Measurements from ENCODE around the gene TOLLIP. TPM values are rescaled to one million over a fixed set of nuclear protein-coding genes. Genes with fewer than 3 reads are reported as not detected.

Gene TOLLIP
- total and polyA plus RNA-seq, 2 of the 4 experiments (the other 2 are of a cell fraction): 19.7 to 42.9 TPM

DNA sequence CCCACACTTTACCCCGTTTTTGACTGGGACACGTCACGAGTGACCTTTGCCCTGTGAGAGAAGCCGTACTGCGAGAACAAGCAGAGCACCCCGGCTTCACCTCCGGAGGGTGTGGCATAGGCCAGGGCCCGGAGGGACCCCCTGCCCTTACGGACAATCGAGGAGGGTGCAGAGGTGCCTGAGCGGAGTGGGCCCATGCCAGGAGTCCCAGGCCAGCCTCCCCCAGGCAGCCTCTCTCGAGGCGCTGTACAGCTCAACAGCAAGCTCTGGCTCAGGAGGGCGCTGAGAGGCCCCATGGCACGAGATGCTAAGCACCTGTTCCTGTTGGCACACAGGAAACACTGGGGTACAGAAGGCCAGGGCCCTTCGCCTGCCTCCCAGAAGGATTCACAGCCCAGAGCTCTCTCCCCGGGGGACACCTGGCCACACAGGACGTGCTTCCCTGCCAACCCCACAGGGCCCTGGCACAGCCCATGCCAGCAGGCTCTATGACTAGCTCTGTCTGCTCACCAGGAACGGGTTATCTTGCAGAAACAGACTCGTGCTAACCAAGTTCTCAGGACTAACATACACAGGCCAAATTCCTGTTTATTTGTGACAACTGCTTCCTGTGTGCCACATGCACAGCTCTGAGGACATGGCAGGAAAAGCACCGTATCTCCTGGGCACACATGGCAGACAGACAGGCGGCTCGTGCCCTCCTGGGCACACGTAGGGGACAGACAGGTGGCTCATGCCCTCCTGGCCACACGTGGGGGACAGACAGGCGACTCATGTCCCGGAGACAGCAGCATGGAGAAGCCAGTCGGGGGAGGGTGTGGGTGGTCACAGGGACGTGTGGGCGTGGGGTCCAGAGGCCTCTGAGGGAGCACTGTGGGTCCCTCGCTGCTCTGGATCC is 11.6 kb downstream of the TOLLIP start:
- H3K4me3 ChIP-seq (ENCODE audit: insufficient read depth, low read depth, low read length): no peak overlapping the region
- no peak overlapping the region for H3K9ac ChIP-seq (ENCODE audit: low read depth, low read length)
- DNase-seq: no peak
- H2AFZ ChIP-seq (replicated peaks; ENCODE audit: low read length, poor library complexity): no peak overlapping the region
- peaks cover 6% of the 10 kb centered on the region for H3K4me1 ChIP-seq (ENCODE audit: control insufficient read depth, insufficient read depth, low read length)
- H3K9me3 ChIP-seq (ENCODE audit: control insufficient read depth, insufficient read depth, low read length): no peaks in the 10 kb centered on the region
- POLR2A ChIA-PET (ENCODE audit: unreplicated experiment): no interaction called here
- H3K4me2 ChIP-seq (ENCODE audit: low read depth, low read length): no peak overlapping the region
- H2BK5ac ChIP-seq (ENCODE audit: low read depth, low read length, poor library complexity, severe bottlenecking): no peak overlapping the region
- WGBS, 2 experiments (ENCODE audit: extremely low coverage in 2 of 2, insufficient read length in 1 of 2): 94% methylated on average over 12 of the region's 31 CpGs; no CpG with 5 or more reads in 1 of the 2 experiments
- no peak overlapping the region for H2BK120ac ChIP-seq (ENCODE audit: low read depth, low read length)
- peaks cover 22% of the 10 kb centered on the region for H3K36me3 ChIP-seq (ENCODE audit: control insufficient read depth, insufficient read depth, low read length)
- peaks cover 2% of the 10 kb centered on the region for H3K9me1 ChIP-seq (ENCODE audit: insufficient read depth, low read length)
- no peak overlapping the region for H4K8ac ChIP-seq (ENCODE audit: low read depth in 2 of 2, low read length in 2 of 2)
- H3K56ac ChIP-seq (ENCODE audit: extremely low read depth, insufficient read depth, low read length): no peak overlapping the region
- H4K91ac ChIP-seq (ENCODE audit: insufficient read depth, low read depth, low read length): no peak overlapping the region
- H3K27me3 ChIP-seq (ENCODE audit: control insufficient read depth, insufficient read depth, low read length): no peaks in the 10 kb centered on the region
- no peak overlapping the region for H3K4ac ChIP-seq (ENCODE audit: low read depth, low read length)
- peaks cover 61% of the 10 kb centered on the region for H4K20me1 ChIP-seq (ENCODE audit: insufficient read depth, low read length)
- TF ChIP-seq RAD21 (IDR thresholded peaks at IDR 0.05; ENCODE audit: low read length) (no peak), CHD1 (IDR thresholded peaks at IDR 0.05; ENCODE audit: low read depth, low read length) (no peak), FOS (IDR thresholded peaks at IDR 0.05; ENCODE audit: low read depth, low read length) (no peak), SMC3 (IDR thresholded peaks at IDR 0.05; ENCODE audit: low read depth, low read length) (no peak), POLR2A (IDR thresholded peaks at IDR 0.05; ENCODE audit: low read depth, low read length) (no peak), RFX5 (IDR thresholded peaks at IDR 0.05; ENCODE audit: low read depth, low read length) (no peak), MAFK (IDR thresholded peaks at IDR 0.05; ENCODE audit: low read depth, low read length) (no peak), MAZ (IDR thresholded peaks at IDR 0.05; ENCODE audit: borderline replicate concordance, low read depth, low read length) (no peak), BHLHE40 (IDR thresholded peaks at IDR 0.05; ENCODE audit: low read depth, low read length) (no peak), NFE2L2 (IDR thresholded peaks at IDR 0.05; ENCODE audit: low read depth, low read length) (no peak), CEBPB (IDR thresholded peaks at IDR 0.05; ENCODE audit: low read depth, low read length) (no peak)
- TF ChIP-seq, protein P1, sequence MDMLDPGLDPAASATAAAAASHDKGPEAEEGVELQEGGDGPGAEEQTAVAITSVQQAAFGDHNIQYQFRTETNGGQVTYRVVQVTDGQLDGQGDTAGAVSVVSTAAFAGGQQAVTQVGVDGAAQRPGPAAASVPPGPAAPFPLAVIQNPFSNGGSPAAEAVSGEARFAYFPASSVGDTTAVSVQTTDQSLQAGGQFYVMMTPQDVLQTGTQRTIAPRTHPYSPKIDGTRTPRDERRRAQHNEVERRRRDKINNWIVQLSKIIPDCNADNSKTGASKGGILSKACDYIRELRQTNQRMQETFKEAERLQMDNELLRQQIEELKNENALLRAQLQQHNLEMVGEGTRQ (IDR thresholded peaks at IDR 0.05; ENCODE audit: low read depth, low read length): no peak
- TF ChIP-seq, protein P2, sequence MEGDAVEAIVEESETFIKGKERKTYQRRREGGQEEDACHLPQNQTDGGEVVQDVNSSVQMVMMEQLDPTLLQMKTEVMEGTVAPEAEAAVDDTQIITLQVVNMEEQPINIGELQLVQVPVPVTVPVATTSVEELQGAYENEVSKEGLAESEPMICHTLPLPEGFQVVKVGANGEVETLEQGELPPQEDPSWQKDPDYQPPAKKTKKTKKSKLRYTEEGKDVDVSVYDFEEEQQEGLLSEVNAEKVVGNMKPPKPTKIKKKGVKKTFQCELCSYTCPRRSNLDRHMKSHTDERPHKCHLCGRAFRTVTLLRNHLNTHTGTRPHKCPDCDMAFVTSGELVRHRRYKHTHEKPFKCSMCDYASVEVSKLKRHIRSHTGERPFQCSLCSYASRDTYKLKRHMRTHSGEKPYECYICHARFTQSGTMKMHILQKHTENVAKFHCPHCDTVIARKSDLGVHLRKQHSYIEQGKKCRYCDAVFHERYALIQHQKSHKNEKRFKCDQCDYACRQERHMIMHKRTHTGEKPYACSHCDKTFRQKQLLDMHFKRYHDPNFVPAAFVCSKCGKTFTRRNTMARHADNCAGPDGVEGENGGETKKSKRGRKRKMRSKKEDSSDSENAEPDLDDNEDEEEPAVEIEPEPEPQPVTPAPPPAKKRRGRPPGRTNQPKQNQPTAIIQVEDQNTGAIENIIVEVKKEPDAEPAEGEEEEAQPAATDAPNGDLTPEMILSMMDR (conservative IDR thresholded peaks at IDR 0.05; ENCODE audit: low read depth, low read length): no peak
- TF ChIP-seq, protein P3, sequence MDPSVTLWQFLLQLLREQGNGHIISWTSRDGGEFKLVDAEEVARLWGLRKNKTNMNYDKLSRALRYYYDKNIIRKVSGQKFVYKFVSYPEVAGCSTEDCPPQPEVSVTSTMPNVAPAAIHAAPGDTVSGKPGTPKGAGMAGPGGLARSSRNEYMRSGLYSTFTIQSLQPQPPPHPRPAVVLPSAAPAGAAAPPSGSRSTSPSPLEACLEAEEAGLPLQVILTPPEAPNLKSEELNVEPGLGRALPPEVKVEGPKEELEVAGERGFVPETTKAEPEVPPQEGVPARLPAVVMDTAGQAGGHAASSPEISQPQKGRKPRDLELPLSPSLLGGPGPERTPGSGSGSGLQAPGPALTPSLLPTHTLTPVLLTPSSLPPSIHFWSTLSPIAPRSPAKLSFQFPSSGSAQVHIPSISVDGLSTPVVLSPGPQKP (IDR thresholded peaks at IDR 0.05; ENCODE audit: borderline replicate concordance, low read depth, low read length): no peak
- no TSS peak for BruUV-seq (replicated peaks)
- H3K27ac ChIP-seq (ENCODE audit: insufficient read depth, low read length): no peak overlapping the region
- no peak overlapping the region for H3K23ac ChIP-seq (ENCODE audit: low read depth, low read length)
- no peak overlapping the region for H2BK20ac ChIP-seq (ENCODE audit: low read depth, low read length)
- peaks cover 7 to 79% of the 10 kb centered on the region in 2 experiments; a peak in 3 of 4 replicates for H3K79me1 ChIP-seq (ENCODE audit: low read depth in 1 of 2, low read length in 2 of 2)
- H2AK9ac ChIP-seq (replicated peaks; ENCODE audit: low read depth, low read length, poor library complexity): no peak overlapping the region
- no peak for ATAC-seq (ENCODE audit: low read depth)
- CTCF ChIA-PET: no interaction called here
- no peak overlapping the region for H2AK5ac ChIP-seq (ENCODE audit: low read depth, low read length)
- H4K5ac ChIP-seq (ENCODE audit: low read depth, low read length): no peak overlapping the region
- intact Hi-C loops (cut with micrococcal nuclease) (no loop called here), in situ Hi-C loops (cut with MboI; ENCODE audit: low sequenced_read_pairs) (no loop called here), dilution Hi-C loops (cut with HindIII; ENCODE audit: low sequenced_read_pairs, unreplicated experiment) (no loop called here)
- H2BK15ac ChIP-seq (ENCODE audit: low read depth, low read length): no peak overlapping the region
- no peak overlapping the region for H3K18ac ChIP-seq (ENCODE audit: low read depth, low read length)
- no peak overlapping the region for H3K14ac ChIP-seq (replicated peaks; ENCODE audit: low read depth, low read length)

Data from IMR-90 (cell line).